ENCODE measurements around the gene JPH3. TPM values are rescaled to one million over a fixed set of nuclear protein-coding genes. Genes with fewer than 3 reads are reported as not detected.

JPH3 gene
- total and polyA plus RNA-seq, 3 donors from 2014 or later, result 3.2 to 8.7 (median 8.3) TPM

DNA sequence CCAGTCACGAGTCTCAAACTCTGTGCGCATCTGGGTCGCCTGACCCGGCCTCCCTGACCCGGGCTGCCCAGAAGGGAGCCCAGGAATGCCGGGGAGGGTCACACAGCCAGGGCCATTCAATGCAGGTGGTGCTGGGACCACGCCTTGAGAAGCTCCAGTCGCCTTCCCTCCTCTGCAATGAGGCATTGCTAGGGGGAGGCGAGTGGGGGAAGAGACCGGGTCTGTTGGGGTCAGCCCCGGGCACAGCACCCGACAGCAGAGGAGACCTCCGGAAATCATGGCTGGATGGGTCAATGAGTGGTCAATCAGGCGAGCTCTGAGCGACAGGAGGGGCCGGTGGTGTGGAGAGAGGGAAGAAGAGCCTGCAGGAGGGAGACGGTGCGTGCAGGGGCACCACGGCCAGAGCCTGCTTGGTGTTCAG lies 13.3 kb downstream of the JPH3 start:
- no peak for DNase-seq
- H3K27me3 ChIP-seq, result no peaks in the 10 kb centered on the region
- WGBS, 2 donors, result 66 to 67% methylated on average over 17 to 19 of the region's 19 CpGs

DNA sequence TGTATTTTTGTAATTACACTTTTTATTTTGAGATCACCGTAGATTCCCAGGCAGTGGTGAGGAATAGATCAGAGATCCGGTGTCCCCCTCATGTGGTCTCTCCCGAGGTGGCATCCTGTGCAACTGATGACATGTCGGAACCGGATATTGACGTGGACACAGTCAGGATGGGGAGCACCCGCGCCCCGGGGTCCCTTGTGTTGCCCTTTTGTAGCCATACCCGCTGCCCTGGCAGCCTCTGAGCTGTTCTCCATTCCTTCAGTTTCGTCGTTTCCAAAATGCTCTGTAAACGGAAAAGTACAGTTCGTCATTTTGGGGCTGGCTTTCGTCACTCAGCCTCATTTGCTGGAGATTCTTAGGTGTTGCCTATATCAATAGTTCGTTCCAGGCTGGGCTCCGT lies 14.2 kb downstream of the JPH3 start:
- 82 to 84% methylated on average over 17 of the region's 17 CpGs for WGBS, 2 donors
- no peak overlapping the region for H3K4me3 ChIP-seq
- H3K27me3 ChIP-seq, result no peaks in the 10 kb centered on the region
- H3K9me3 ChIP-seq, result no peaks in the 10 kb centered on the region
- no peaks in the 10 kb centered on the region for H3K4me1 ChIP-seq
- intact Hi-C loops (cut with DNase I; ENCODE audit: low total_unique reads), result no loop called here
- TF ChIP-seq POLR2A (IDR thresholded peaks at IDR 0.05), result no peak
- TF ChIP-seq, protein P1, sequence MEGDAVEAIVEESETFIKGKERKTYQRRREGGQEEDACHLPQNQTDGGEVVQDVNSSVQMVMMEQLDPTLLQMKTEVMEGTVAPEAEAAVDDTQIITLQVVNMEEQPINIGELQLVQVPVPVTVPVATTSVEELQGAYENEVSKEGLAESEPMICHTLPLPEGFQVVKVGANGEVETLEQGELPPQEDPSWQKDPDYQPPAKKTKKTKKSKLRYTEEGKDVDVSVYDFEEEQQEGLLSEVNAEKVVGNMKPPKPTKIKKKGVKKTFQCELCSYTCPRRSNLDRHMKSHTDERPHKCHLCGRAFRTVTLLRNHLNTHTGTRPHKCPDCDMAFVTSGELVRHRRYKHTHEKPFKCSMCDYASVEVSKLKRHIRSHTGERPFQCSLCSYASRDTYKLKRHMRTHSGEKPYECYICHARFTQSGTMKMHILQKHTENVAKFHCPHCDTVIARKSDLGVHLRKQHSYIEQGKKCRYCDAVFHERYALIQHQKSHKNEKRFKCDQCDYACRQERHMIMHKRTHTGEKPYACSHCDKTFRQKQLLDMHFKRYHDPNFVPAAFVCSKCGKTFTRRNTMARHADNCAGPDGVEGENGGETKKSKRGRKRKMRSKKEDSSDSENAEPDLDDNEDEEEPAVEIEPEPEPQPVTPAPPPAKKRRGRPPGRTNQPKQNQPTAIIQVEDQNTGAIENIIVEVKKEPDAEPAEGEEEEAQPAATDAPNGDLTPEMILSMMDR (IDR thresholded peaks at IDR 0.05), result no peak
- H3K27ac ChIP-seq, result no peak overlapping the region
- no peaks in the 10 kb centered on the region for H3K36me3 ChIP-seq (ENCODE audit: low read depth, missing control alignments)
- DNase-seq, result no peak

More for the DNA sequence above, 13.3 kb downstream of the JPH3 start:
- no peaks in the 10 kb centered on the region for H3K9me3 ChIP-seq
- no peak overlapping the region for H3K4me3 ChIP-seq
- no peak for TF ChIP-seq POLR2A (IDR thresholded peaks at IDR 0.05)
- TF ChIP-seq, protein P1 (IDR thresholded peaks at IDR 0.05), result no peak
- no peak overlapping the region for H3K27ac ChIP-seq
- H3K36me3 ChIP-seq (ENCODE audit: low read depth, missing control alignments), result no peaks in the 10 kb centered on the region
- H3K4me1 ChIP-seq, result no peaks in the 10 kb centered on the region
- intact Hi-C loops (cut with DNase I; ENCODE audit: low total_unique reads), result no loop called here

DNA sequence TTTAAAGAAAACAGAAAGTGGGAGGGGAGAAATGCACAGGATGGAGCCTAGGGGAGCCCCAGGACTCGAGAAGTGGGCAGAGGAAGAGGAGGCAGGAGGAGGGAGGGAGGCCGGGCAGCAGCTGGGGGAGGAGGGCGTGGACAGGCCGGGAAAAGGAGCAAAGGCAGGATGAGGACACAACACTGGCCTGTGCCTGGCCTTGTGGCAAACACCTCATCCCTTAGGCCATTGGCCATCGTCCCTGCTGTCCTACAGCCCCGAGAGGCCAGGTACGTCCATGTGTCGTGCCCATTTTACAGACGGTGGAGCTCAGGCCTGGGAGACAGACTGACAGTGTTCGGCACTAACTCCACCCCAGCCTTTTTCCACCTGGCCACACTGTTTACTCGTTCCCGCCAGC lies 15.9 kb downstream of the JPH3 start:
- intact Hi-C loops (cut with DNase I; ENCODE audit: low total_unique reads), result no loop called here
- Histone ChIP-seq H3K9me3 (no peaks in the 10 kb centered on the region), H3K4me3 (no peak overlapping the region), H3K27me3 (no peaks in the 10 kb centered on the region), H3K36me3 (ENCODE audit: low read depth, missing control alignments) (no peaks in the 10 kb centered on the region), H3K27ac (no peak overlapping the region), H3K4me1 (no peaks in the 10 kb centered on the region)
- WGBS, 2 donors, result 78 to 85% methylated on average over 12 of the region's 12 CpGs
- no peak for DNase-seq
- TF ChIP-seq, protein P1 (IDR thresholded peaks at IDR 0.05), result no peak
- no peak for TF ChIP-seq POLR2A (IDR thresholded peaks at IDR 0.05)

DNA sequence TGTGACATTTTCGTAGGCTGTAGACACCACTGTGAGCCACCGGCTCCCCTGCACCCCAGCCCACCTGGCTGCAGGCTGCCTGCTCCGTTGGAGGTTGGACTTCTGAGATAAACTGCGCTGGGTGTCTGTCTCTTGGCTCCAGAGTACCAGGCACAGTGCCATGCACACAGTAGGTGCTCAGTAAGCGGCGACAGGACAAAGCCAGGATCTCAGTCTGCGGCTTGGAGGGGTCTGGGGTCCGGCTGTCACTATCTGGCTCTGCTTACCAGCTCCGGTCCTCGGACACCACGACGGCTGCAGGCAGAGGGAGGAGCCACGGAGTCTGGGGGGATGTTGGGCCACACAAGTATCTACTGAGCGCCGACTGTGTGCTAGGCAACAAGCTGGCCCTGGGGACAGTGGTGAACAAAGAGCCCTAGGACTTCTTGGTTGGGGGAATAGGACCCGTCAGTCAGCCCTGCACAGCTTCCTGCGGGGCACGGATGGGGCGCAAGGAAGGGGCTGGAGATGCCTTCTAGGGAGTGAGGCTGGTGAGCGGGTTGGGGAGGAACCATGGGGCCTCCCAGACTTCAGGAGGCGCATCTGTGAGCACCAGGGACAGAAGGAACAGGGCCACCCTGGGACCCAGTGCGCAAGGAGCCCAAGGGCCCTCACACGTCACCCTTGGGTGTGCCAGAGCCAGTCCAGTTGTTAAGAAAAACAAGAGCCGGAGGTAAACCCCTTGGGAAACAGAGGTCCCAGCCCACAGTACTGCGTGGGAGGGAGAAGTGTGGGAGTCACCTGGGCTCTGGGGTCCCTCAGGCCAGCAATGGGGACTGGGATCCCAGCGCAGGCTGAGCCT lies 17.3 kb downstream of the JPH3 start:
- no peak overlapping the region for H3K4me3 ChIP-seq
- H3K9me3 ChIP-seq, result no peaks in the 10 kb centered on the region
- no peak overlapping the region for H3K27ac ChIP-seq
- no peaks in the 10 kb centered on the region for H3K4me1 ChIP-seq
- H3K36me3 ChIP-seq (ENCODE audit: low read depth, missing control alignments), result no peaks in the 10 kb centered on the region
- TF ChIP-seq, protein P1 (IDR thresholded peaks at IDR 0.05), result no peak
- no peak for TF ChIP-seq POLR2A (IDR thresholded peaks at IDR 0.05)
- no peak for DNase-seq
- intact Hi-C loops (cut with DNase I; ENCODE audit: low total_unique reads), result no loop called here
- 65 to 66% methylated on average over 25 to 26 of the region's 26 CpGs for WGBS, 2 donors
- H3K27me3 ChIP-seq, result no peaks in the 10 kb centered on the region

DNA sequence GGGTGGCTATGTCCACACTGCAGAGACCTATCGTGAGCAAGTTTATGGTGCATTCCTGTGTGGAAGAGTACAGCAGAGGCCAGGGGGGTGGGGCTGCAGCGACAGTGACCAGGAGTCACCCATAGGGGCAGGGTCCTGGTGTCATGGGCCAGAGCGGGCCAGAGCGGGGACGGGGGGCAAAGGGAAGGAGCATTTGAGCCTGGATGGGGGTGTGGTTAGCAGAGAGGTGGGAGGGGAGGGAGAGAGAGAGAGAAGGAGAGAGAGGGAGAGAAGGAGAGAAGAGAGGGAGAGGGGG lies 17.8 kb downstream of the JPH3 start:
- H3K9me3 ChIP-seq, result no peaks in the 10 kb centered on the region
- 33 to 51% methylated on average over 5 of the region's 5 CpGs for WGBS, 2 donors
- DNase-seq, result no peak
- H3K27me3 ChIP-seq, result no peaks in the 10 kb centered on the region
- intact Hi-C loops (cut with DNase I; ENCODE audit: low total_unique reads), result no loop called here
- no peaks in the 10 kb centered on the region for H3K4me1 ChIP-seq
- H3K4me3 ChIP-seq, result no peak overlapping the region
- no peak for TF ChIP-seq POLR2A (IDR thresholded peaks at IDR 0.05)
- TF ChIP-seq, protein P1 (IDR thresholded peaks at IDR 0.05), result no peak
- no peaks in the 10 kb centered on the region for H3K36me3 ChIP-seq (ENCODE audit: low read depth, missing control alignments)
- no peak overlapping the region for H3K27ac ChIP-seq

Data from testis (tissue), 3 donors.